Measurements from ENCODE around the gene SLC6A16.

- no peak for TF ChIP-seq CTCF (IDR thresholded peaks at IDR 0.05; ENCODE audit: poor library complexity)
- no peak for TF ChIP-seq EZH2phosphoT487 (IDR thresholded peaks at IDR 0.05; ENCODE audit: low read depth, severe bottlenecking, unreplicated experiment)
These were observed 15.3 kb upstream of the SLC6A16 start for GRCh38 chr19:49340069-49340864.

All from hepatocyte (in vitro differentiated cells).